ENCODE results near the gene OOEP.

DNA sequence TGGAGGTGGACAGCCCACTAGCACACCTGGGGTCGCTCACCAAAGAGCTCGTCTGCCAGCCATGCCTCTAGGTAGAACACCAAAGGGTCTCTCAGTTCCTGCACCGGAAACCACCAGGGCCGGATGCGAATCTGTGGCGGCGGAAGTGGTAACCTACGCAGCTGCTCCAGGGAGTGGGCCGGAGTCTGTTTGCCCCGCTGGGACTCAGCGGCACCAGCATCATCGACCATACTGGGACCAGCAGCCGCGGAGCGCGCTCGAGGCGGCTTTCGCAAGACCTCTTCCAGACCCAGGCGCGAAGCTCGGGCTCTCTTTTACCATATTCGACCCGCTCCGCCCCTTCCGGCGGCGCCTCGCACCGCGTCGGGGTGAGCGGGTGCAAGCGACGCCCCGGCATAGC, at the start of gene OOEP:
- TF ChIP-seq POLR2A (IDR thresholded peaks at IDR 0.05) (no peak), CTCF (IDR thresholded peaks at IDR 0.05) (no peak)
